Activated naive CD8-positive, alpha-beta T cell treated with anti-CD3 and anti-CD28 coated beads, Interleukin-2, amount 50 U/mL, for 16 hours (primary cell): ENCODE results near the gene SULF2.
"Not testable (repeated sequence)": the region's sequence is repeated elsewhere in the genome, so short reads cannot be mapped to it uniquely, and the experiment has no call there.

Experiments
- DNase-seq: peaks from one replicate; pipeline ENCODE4 v3.0.0-alpha.2; 2020; ENCODE audit warnings: low read depth, low spot score

SULF2 gene

GRCh38 chr20:47804972-47805371, 19.7 kb upstream of the SULF2 start:
- not testable (repeated sequence) for DNase-seq

GRCh38 chr20:47804224-47804825, 19.0 kb upstream of the SULF2 start:
- not testable (repeated sequence) for DNase-seq

- DNase-seq = no peak
These were observed 17.7 kb upstream of the SULF2 start for GRCh38 chr20:47802975-47803374.

GRCh38 chr20:47802226-47802920, 17.1 kb upstream of the SULF2 start:
- DNase-seq = no peak

- no peak for DNase-seq
These were observed 16.5 kb upstream of the SULF2 start for GRCh38 chr20:47801759-47802158.

GRCh38 chr20:47801079-47801478, 15.8 kb upstream of the SULF2 start:
- DNase-seq = no peak

- DNase-seq = no peak
These were observed 15.3 kb upstream of the SULF2 start for GRCh38 chr20:47800623-47801022.

- DNase-seq = no peak
These were observed 13.9 kb upstream of the SULF2 start for GRCh38 chr20:47799116-47799715.

- DNase-seq = no peak
These were observed 11.7 kb upstream of the SULF2 start for GRCh38 chr20:47796971-47797370.

- no peak for DNase-seq
These were observed 10.1 kb upstream of the SULF2 start for GRCh38 chr20:47795214-47795907.

- DNase-seq = not testable (repeated sequence)
These were observed 9.0 kb upstream of the SULF2 start for GRCh38 chr20:47794264-47794663.

- DNase-seq = no peak
These were observed 6.8 kb upstream of the SULF2 start for GRCh38 chr20:47792021-47792618.

GRCh38 chr20:47791084-47791599, 5.9 kb upstream of the SULF2 start:
- DNase-seq = no peak

GRCh38 chr20:47790580-47790965, 5.3 kb upstream of the SULF2 start:
- DNase-seq = no peak

GRCh38 chr20:47789764-47790579, 4.7 kb upstream of the SULF2 start:
- no peak for DNase-seq

- no peak for DNase-seq
These were observed 3.9 kb upstream of the SULF2 start for GRCh38 chr20:47789081-47789763.

- no peak for DNase-seq
These were observed 3.4 kb upstream of the SULF2 start for GRCh38 chr20:47788741-47789080.

- no peak for DNase-seq
These were observed 1.5 kb upstream of the SULF2 start for GRCh38 chr20:47786765-47787107.

- DNase-seq = no peak
These were observed 828 bp upstream of the SULF2 start for GRCh38 chr20:47785854-47786764.
